Caco-2 (cell line): ENCODE data around the gene FGFR3. TPM values are rescaled to one million over a fixed set of nuclear protein-coding genes. Genes with fewer than 3 reads are reported as not detected.
A peak's percentile ranks its signal among the peaks of the same experiment; 100 is the strongest.

ENCODE experiments used
- BruUV-seq: library from RNA; stranded (reverse); fragments of 400-500 nt; replicated peaks from 2 replicates; lab custom pipeline; 2021; lab: Mats Ljungman, UMichigan
- CTCF ChIA-PET: fragments of 300-600 bp; sonication (Branson Sonifier 250); formaldehyde crosslinking; loops from one replicate; lab custom pipeline; 2022; ENCODE audit warnings: antibody characterized with exemption; lab: Charles Lee
- POLR2A ChIA-PET: fragments of 300-600 bp; sonication (Branson Sonifier 250); formaldehyde crosslinking; loops from one replicate; lab custom pipeline; 2022; ENCODE audit warnings: antibody characterized with exemption; lab: Charles Lee
- DNase-seq, 2 experiments: peaks; one replicate each; pipeline versions ENCODE4 v3.0.0 to v3.0.0-alpha.2; 2020 to 2022
- H3K27me3 ChIP-seq: replicated peaks from 2 replicates; pipeline ENCODE4 v1.6.0; 2011; ENCODE audit warnings: low read length; ENCODE audit not compliant: control insufficient read depth, insufficient read depth
- H3K36me3 ChIP-seq: 2 replicates; pipeline ENCODE4 v1.5.1; 2011; ENCODE audit warnings: low read length; ENCODE audit not compliant: control insufficient read depth, insufficient read depth
- H3K4me1 ChIP-seq: fragments of 250-450 bp; sonication (Bioruptor Pico); 2 replicates; pipeline ENCODE4 v1.5.1; 2020; ENCODE audit warnings: mild to moderate bottlenecking
- H3K4me3 ChIP-seq: 2 replicates; pipeline ENCODE4 v1.5.1; 2011; ENCODE audit warnings: low read depth, mild to moderate bottlenecking, control low read depth, low read length
- H3K9me3 ChIP-seq: fragments of 250-450 bp; sonication (Bioruptor Pico); 2 replicates; pipeline ENCODE4 v1.5.1; 2020; ENCODE audit warnings: mild to moderate bottlenecking, moderate library complexity
- H3K27ac Mint-ChIP-seq: one replicate; pipeline ENCODE4 v1.8.0; 2022; ENCODE audit warnings: mixed read lengths; ENCODE audit not compliant: unreplicated experiment
- H3K27me3 Mint-ChIP-seq: one replicate; pipeline ENCODE4 v1.8.0; 2022; ENCODE audit warnings: mixed read lengths; ENCODE audit not compliant: insufficient read depth, unreplicated experiment
- H3K36me3 Mint-ChIP-seq: one replicate; pipeline ENCODE4 v1.8.0; 2022; ENCODE audit warnings: mild to moderate bottlenecking, mixed read lengths; ENCODE audit not compliant: insufficient read depth, unreplicated experiment
- H3K4me1 Mint-ChIP-seq: one replicate; pipeline ENCODE4 v1.8.0; 2022; ENCODE audit warnings: low read depth, mixed read lengths; ENCODE audit not compliant: unreplicated experiment
- H3K4me3 Mint-ChIP-seq: one replicate; pipeline ENCODE4 v1.8.0; 2022; ENCODE audit warnings: mild to moderate bottlenecking, moderate library complexity, mixed read lengths; ENCODE audit not compliant: unreplicated experiment
- H3K9me3 Mint-ChIP-seq: one replicate; pipeline ENCODE4 v1.8.0; 2022; ENCODE audit warnings: mixed read lengths; ENCODE audit not compliant: unreplicated experiment
- intact Hi-C: fragments of 100-400 bp; cut with micrococcal nuclease; formaldehyde crosslinking; loops from one replicate; pipeline ENCODE4 v1.10.0; 2022; ENCODE audit not compliant: unreplicated experiment
- total RNA-seq: library from RNA; stranded (reverse); gene quantifications from 2 replicates; pipeline ENCODE4 v1.2.3, GENCODE V29; 2022
- TF ChIP-seq, protein P1 (sequence below), 2 experiments: fragments of 200-600 bp in 1 of 2; IDR thresholded peaks; 1 replicate in 1 of 2; 2 replicates in 1 of 2; pipeline versions ENCODE4 v1.5.1 to v1.8.0; 2011 to 2022; ENCODE audit warnings: antibody characterized with exemption in 1 of 2, control low read depth in 1 of 2, inconsistent platforms in 1 of 2, low read depth in 1 of 2, low read length in 1 of 2, mild to moderate bottlenecking in 1 of 2, moderate library complexity in 1 of 2; ENCODE audit not compliant: insufficient read depth in 1 of 2, severe bottlenecking in 1 of 2, unreplicated experiment in 1 of 2

The FGFR3 gene
- total RNA-seq, 1 experiment from 2014 or later: 132 TPM

DNA sequence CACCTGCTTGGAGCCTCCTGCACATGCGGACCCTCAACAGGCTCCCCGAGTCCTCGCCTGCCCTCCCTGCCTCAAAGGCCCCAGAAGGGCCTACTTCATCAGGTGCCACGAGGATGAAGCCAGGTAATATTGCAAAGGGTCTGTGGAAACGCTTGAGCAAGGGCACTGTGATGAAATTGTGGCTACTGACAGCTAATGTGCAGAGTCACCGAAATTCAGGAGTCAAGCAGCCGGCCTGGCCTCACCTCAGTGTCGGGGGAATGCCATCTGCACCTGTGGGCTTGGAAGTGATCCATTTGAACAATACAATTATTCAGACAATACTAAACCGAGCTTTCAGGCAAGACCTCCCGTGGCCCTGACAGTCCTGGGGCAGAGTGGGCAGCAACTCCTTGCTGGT lies 3.1 kb upstream of the FGFR3 start:
- ChIA-PET POLR2A (interaction anchor here (1.0 kb wide), 1 partner anchor 22 kb away, joined by 4 read pairs; no protein-coding TSS in a partner anchor), CTCF (no interaction called here)
- Histone ChIP-seq H3K4me3 (no peak overlapping the region), H3K9me3 (no peaks in the 10 kb centered on the region), H3K4me1 (peaks cover 17% of the 10 kb centered on the region), H3K36me3 (peaks cover 2% of the 10 kb centered on the region), H3K27me3 (no peaks in the 10 kb centered on the region)
- H3K4me1 Mint-ChIP-seq: no peaks in the 10 kb centered on the region
- intact Hi-C loops: no loop called here
- TF ChIP-seq, protein P1, sequence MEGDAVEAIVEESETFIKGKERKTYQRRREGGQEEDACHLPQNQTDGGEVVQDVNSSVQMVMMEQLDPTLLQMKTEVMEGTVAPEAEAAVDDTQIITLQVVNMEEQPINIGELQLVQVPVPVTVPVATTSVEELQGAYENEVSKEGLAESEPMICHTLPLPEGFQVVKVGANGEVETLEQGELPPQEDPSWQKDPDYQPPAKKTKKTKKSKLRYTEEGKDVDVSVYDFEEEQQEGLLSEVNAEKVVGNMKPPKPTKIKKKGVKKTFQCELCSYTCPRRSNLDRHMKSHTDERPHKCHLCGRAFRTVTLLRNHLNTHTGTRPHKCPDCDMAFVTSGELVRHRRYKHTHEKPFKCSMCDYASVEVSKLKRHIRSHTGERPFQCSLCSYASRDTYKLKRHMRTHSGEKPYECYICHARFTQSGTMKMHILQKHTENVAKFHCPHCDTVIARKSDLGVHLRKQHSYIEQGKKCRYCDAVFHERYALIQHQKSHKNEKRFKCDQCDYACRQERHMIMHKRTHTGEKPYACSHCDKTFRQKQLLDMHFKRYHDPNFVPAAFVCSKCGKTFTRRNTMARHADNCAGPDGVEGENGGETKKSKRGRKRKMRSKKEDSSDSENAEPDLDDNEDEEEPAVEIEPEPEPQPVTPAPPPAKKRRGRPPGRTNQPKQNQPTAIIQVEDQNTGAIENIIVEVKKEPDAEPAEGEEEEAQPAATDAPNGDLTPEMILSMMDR (IDR thresholded peaks at IDR 0.05; ENCODE audit: insufficient read depth in 1 of 2, low read depth in 1 of 2, low read length in 1 of 2, severe bottlenecking in 1 of 2, unreplicated experiment in 1 of 2): no peak
- BruUV-seq: no TSS peak
- no peak overlapping the region for H3K27ac Mint-ChIP-seq
- H3K27me3 Mint-ChIP-seq: no peaks in the 10 kb centered on the region
- H3K9me3 Mint-ChIP-seq: no peaks in the 10 kb centered on the region
- peaks cover 6% of the 10 kb centered on the region for H3K36me3 Mint-ChIP-seq
- H3K4me3 Mint-ChIP-seq: no peak overlapping the region
- DNase-seq: no peak

DNA sequence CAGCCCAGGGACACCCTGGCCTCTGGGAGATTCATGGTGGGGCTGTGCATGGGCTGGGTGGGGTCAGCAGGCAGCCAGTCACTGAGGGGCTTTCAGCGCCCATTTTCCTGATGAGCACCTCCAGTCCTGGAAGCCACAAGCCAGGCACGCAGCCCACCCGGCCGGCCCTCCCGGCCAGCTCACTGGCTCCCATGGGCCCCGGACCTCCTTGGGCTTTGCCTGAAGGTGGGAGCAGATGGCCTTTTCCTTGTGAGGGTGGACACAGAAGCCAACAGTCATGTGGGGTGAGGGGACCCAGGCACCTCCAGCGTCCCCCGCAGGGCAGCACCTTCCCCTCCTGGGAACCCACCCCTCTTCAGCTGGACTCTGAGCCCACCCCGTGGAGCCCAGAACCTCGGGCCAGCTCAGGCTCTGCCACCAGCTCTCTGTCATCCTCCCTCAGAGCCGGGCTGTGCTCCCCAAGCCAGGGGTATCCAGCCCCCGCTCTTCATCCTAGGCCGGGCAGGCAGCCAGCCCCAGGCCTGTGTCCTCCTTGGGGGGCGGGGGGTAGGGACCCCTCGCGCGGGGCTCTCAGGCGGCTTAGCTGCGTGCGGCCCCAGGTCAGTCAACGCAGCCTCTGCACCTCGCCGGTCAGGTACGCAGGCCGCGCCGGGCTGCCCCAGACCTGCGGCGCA lies 798 bp upstream of the FGFR3 start:
- H3K9me3 Mint-ChIP-seq: no peaks in the 10 kb centered on the region
- no peaks in the 10 kb centered on the region for H3K9me3 ChIP-seq
- intact Hi-C loops: no loop called here
- H3K4me3 Mint-ChIP-seq: peak overlapping the region; percentile 58
- no peak overlapping the region for H3K27ac Mint-ChIP-seq
- CTCF ChIA-PET: interaction anchor here (0.5 to 4.4 kb wide), 5 partner anchors 9 to 1084 kb away, joined by 3 to 35 read pairs (median 6); no protein-coding TSS in a partner anchor
- no TSS peak for BruUV-seq
- DNase-seq: no peak
- no peaks in the 10 kb centered on the region for H3K27me3 Mint-ChIP-seq
- peak overlapping the region; percentile 45 for H3K4me3 ChIP-seq
- POLR2A ChIA-PET: interaction anchor here (0.5 to 1.8 kb wide), 2 partner anchors 25 to 44 kb away, joined by 4 to 23 read pairs; no protein-coding TSS in a partner anchor
- peaks cover 18% of the 10 kb centered on the region for H3K36me3 Mint-ChIP-seq
- peaks cover 6% of the 10 kb centered on the region for H3K4me1 Mint-ChIP-seq
- H3K4me1 ChIP-seq: peaks cover 27% of the 10 kb centered on the region
- no peaks in the 10 kb centered on the region for H3K27me3 ChIP-seq
- TF ChIP-seq, protein P1 (IDR thresholded peaks at IDR 0.05; ENCODE audit: insufficient read depth in 1 of 2, low read depth in 1 of 2, low read length in 1 of 2, severe bottlenecking in 1 of 2, unreplicated experiment in 1 of 2): no peak
- H3K36me3 ChIP-seq: peaks cover 2% of the 10 kb centered on the region

DNA sequence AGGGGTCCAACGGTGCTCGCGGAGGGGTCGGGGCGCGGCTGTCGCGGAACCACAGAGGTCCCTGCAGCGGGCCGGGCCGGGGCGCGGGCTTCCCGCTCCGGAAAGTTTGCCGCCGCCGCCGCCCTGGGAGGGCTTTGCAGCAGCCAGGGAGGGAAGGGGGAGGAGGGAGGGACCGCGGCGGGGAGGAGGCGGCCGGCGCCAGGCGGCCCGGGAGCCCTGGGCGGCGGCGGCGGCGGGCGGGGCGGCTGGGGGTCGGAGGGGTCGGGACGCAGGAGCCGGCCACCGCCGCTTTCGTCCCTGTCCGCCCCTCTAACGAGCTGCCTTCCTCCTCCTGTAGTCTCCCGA lies 375 bp downstream of the FGFR3 start:
- ChIA-PET POLR2A (interaction anchor here (1.8 kb wide), 1 partner anchor 26 kb away, joined by 23 read pairs; no protein-coding TSS in a partner anchor), CTCF (interaction anchor here (1.8 to 4.4 kb wide), 2 partner anchors 10 to 26 kb away, joined by 6 to 35 read pairs; no protein-coding TSS in a partner anchor)
- H3K27me3 Mint-ChIP-seq: no peaks in the 10 kb centered on the region
- intact Hi-C loops: no loop called here
- H3K4me3 Mint-ChIP-seq: peak overlapping the region; percentile 68
- TF ChIP-seq, protein P1 (IDR thresholded peaks at IDR 0.05; ENCODE audit: insufficient read depth in 1 of 2, low read depth in 1 of 2, low read length in 1 of 2, severe bottlenecking in 1 of 2, unreplicated experiment in 1 of 2): no peak
- no TSS peak for BruUV-seq
- H3K4me1 ChIP-seq: peaks cover 36% of the 10 kb centered on the region
- no peaks in the 10 kb centered on the region for H3K27me3 ChIP-seq
- H3K36me3 Mint-ChIP-seq: peaks cover 19% of the 10 kb centered on the region
- no peaks in the 10 kb centered on the region for H3K9me3 ChIP-seq
- H3K36me3 ChIP-seq: peaks cover 2% of the 10 kb centered on the region
- H3K4me3 ChIP-seq: peak overlapping the region; percentile 73
- H3K27ac Mint-ChIP-seq: no peak overlapping the region
- peaks cover 6% of the 10 kb centered on the region for H3K4me1 Mint-ChIP-seq
- no peak for DNase-seq
- H3K9me3 Mint-ChIP-seq: no peaks in the 10 kb centered on the region
